GM18909 (cell line): ENCODE results near the gene KIF4A.

ENCODE experiments used
- ATAC-seq: cut with Tn5 transposase; IDR thresholded peaks from one replicate; pipeline ENCODE4 v1.9.1; 2021; ENCODE audit warnings: mild to moderate bottlenecking; ENCODE audit not compliant: unreplicated experiment, poor library complexity

KIF4A gene

GRCh38 chrX:70437011-70437410 is 147.1 kb downstream of the KIF4A start:
- ATAC-seq: no peak

- no peak for ATAC-seq
Observed at GRCh38 chrX:70437921-70438665, 148.2 kb downstream of the KIF4A start.

GRCh38 chrX:70439016-70439415 is 149.1 kb downstream of the KIF4A start:
- ATAC-seq: no peak

DNA sequence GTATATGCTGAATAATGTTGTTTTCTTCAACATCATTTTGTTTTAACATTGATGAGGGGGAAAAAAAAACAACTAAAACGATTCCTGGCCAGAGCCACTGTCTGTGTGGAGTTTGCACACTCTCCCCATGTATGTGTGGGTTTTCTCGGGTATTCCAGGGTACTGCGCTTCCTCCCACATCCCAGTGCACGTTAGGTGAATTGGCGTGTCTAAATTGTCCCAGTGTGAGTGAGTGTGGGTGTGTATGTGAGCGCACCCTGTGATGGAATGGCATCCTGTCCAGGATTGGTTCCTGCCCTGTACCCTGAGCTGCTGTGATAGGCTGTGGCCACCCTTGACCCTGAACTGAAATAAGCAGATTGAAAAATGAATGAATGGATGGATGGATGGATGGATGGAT is 152.3 kb downstream of the KIF4A start:
- ATAC-seq: no peak

- ATAC-seq: no peak
Observed at GRCh38 chrX:70444326-70444945, 154.5 kb downstream of the KIF4A start, which contains the start of gene DLG3. TSS of gene DLG3 (plus strand) at chrX:70444835. CDS start at chrX:70445202, 367 bp downstream.

GRCh38 chrX:70444946-70445656 is 155.2 kb downstream of the KIF4A start:
- no peak for ATAC-seq

DNA sequence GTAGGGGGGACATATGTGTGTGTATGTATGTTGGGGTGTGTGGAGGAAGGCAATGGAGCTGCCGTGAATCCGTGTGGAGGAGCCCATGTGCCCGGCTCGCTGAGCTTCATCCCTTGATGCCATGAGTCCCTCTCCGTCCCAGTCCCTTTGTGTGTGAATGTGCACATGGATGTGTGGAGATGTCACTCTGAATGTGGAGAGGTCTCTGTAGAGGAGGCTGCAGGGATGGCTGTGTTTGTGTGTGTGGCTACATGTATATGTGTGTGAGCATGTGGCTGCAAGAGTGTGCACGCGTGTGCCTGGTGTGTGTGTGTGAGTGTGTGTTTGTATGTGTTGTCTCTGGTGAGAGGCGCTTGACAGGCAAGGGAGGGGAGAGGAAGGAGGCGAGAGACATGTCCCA is 156.0 kb downstream of the KIF4A start:
- no peak for ATAC-seq

- ATAC-seq: no peak
Observed at GRCh38 chrX:70446380-70447350, 156.8 kb downstream of the KIF4A start.

DNA sequence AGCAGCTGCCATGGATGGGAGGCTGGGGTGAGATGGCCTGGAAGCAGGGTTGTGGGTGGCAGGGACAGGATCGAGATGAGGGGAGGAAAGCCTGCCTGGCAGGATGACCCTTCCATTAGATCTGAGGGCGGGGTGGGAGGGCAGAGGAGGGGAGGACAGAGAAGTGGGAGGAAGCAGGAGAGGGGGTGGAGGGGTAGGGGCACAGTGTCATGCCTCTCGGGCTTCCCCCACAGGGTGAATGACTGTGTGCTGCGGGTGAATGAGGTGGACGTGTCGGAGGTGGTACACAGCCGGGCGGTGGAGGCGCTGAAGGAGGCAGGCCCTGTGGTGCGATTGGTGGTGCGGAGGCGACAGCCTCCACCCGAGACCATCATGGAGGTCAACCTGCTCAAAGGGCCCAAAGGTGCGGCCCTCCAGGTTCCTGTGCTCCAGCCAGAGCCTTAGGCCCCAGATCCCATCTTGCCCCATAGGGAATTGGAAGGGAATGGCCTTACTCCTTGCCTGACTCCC is 159.6 kb downstream of the KIF4A start:
- ATAC-seq: no peak

- ATAC-seq: peak; percentile 44
Observed at GRCh38 chrX:70452143-70452733, 162.3 kb downstream of the KIF4A start.

DNA sequence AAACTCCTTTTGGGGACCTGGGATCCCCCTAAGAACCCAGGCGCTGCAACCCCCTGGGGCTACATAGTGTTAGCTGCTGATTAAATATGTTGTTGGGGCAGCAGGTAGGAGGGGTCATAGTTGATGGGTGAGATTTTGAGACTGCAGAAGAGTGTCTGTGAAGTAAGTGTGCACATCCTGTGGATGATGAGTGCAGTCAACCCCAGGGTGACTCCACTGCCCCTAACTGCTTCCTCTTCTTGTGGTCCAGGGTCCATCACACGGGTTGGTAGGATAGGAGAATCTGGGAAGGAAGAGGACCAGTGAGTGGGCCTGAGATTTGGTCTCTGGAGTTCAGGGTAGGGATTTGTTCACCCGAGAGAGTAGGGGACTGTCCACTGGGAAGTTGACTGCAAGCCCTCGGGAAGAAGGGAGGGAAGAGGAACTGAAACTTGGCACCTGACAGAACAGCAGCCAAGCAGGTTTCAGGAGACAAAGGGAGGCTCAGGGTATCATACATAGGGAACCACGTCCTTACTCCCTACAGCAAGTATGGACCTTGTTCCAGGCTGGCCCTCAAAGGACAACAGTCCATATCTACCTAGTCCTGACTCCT is 163.2 kb downstream of the KIF4A start:
- no peak for ATAC-seq

GRCh38 chrX:70454441-70455365 is 164.8 kb downstream of the KIF4A start:
- ATAC-seq: peak; percentile 70

GRCh38 chrX:70455366-70456202 is 165.7 kb downstream of the KIF4A start:
- ATAC-seq: no peak

DNA sequence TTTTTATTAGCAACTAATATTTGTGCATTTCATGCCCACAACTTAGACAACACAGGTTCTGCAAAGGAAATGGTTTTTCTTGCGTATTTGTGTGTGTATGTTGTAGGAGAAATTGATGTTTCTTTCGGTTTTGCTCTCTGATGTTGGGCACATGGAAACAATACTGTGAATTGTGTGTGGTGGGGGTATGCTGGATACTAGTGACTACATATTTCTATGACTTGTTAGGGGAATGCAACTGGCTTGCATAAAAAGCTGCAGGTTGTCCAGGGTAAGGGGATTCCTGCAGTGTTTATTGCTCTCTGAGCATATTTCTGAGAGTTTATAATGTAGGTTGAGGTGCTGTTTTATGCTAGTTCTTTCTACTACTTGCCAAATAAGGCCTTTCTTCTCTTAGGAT is 166.4 kb downstream of the KIF4A start:
- ATAC-seq: no peak

- no peak for ATAC-seq
Observed at GRCh38 chrX:70461026-70461425, 171.1 kb downstream of the KIF4A start.

GRCh38 chrX:70464051-70464450 is 174.1 kb downstream of the KIF4A start:
- ATAC-seq: no peak

GRCh38 chrX:70466968-70467367 is 177.1 kb downstream of the KIF4A start:
- ATAC-seq: no peak
